ENCODE data around the gene PARD6G.

Gene PARD6G

DNA sequence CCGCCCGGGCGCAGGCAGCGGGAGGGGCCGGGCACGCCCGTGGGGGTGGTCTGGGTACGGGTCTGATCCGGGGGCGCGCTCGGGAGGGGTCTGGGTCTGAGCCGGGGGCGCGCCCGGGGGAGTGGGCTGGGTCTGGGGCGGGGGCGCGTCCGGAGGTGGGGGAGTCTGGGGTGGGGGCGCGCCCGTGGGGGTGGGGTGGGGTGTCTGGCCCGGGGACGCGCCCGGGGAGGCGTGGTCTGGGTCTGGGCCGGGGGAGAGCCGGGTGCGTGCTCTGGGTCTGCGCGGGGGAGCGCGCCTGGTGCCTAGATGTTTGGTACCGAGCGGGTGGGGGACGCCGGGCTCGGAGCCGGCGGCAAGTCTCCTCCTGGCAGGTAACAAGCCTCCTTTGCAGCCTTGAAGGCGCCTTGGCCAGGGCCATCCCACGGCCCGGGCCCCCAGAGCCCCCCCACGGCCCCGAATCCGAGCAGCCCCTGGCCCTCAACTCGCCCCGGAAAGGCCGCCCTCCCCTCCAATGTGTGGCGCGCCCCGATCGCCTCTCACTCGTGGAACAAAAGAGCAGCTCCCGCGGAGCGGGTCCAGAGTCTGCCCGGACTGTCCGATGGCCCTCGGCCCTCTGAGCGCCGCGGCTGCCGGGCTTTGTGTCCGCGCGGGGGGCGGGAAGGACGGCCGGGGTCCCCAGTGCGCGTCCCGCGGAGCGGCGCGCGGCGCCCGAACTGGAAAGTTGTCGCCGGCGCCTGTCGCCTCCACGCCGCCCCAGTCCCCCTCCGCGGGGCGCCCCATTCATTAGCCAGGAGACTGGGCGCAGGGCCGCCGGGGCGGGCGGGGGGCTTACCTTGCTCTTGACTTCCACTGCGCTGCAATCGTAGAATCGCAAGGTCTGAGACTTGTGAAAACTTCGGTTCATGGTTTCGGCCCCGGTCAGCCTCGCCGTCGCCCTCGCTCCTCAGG lies 595 bp downstream of the PARD6G start:
- TF ChIP-seq, protein P1, sequence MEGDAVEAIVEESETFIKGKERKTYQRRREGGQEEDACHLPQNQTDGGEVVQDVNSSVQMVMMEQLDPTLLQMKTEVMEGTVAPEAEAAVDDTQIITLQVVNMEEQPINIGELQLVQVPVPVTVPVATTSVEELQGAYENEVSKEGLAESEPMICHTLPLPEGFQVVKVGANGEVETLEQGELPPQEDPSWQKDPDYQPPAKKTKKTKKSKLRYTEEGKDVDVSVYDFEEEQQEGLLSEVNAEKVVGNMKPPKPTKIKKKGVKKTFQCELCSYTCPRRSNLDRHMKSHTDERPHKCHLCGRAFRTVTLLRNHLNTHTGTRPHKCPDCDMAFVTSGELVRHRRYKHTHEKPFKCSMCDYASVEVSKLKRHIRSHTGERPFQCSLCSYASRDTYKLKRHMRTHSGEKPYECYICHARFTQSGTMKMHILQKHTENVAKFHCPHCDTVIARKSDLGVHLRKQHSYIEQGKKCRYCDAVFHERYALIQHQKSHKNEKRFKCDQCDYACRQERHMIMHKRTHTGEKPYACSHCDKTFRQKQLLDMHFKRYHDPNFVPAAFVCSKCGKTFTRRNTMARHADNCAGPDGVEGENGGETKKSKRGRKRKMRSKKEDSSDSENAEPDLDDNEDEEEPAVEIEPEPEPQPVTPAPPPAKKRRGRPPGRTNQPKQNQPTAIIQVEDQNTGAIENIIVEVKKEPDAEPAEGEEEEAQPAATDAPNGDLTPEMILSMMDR (IDR thresholded peaks at IDR 0.05; ENCODE audit: borderline replicate concordance, insufficient read depth, low read depth, low read length) = no peak
- no peak overlapping the region for H3K4me3 ChIP-seq (ENCODE audit: low read depth, low read length)

DNA sequence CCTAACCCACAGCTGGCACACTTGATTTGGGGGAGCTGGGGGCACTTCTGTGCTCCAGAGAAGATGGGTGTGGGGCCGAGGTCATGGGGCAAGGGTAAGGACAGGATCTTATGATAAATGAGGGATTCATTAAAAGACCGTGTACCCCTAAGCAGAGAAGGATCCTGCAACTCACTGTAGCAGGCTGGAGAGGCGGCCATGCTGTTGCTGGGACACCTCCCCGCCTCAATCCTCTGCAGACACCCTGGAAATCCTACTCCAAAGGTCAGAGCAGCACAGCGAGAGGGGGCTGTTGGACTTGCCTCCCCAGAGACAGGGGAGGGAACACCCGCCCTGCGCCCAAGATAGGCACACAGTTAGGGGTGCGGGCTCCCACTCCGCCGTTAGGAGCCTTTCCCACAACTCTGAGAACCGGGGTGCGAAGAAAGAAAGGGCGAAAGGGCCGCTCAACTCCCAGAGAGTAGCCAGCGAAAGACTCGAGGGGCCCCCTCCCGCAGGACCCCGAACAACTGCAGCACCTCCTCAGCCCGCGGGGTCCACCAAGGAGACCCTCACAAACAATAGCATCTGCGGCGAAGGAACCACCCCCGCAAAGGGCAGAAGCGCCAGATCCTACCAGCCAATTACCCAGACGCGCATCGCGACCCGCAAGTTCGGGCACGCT lies 1.4 kb downstream of the PARD6G start:
- TF ChIP-seq, protein P1 (IDR thresholded peaks at IDR 0.05; ENCODE audit: borderline replicate concordance, insufficient read depth, low read depth, low read length) = no peak
- H3K4me3 ChIP-seq (ENCODE audit: low read depth, low read length) = no peak overlapping the region

DNA sequence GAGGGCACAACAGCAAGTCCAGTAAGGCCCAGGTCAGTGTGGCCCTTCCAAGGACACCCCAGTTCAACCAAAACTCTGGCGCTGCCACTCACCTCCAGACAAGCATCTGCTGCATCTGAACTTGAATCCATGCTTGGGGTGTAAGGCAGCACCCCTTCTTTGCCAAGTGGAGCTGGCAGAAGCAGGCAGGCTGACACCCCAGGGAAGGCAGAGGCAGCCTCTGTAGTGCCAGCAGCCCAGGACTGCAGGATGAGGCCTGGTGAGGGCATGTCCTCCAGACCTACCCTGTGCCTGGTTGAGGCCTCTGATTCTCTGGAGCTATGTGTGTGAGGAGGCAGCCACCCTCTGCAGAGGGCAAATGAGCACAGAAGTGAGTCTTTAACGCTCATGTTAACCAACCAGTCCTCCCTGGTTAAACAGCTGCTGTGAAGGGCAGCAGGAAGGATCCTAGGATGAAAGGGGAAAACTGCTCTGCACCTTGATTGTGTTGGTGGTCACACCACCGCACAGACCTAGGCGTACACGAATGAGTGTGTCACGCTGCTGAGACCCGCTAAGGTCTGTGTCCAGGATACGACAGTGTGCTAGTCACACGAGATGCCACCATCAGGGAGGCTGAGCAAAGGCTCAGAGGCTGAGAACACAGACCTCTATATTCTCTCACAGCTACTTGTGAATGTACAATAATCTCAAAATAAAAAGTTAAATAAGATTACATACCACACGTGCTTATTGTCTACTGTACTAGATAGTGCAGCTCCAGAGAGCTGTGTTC lies 2.2 kb downstream of the PARD6G start:
- H3K4me3 ChIP-seq (ENCODE audit: low read depth, low read length) = no peak overlapping the region
- TF ChIP-seq, protein P1 (IDR thresholded peaks at IDR 0.05; ENCODE audit: borderline replicate concordance, insufficient read depth, low read depth, low read length) = no peak

DNA sequence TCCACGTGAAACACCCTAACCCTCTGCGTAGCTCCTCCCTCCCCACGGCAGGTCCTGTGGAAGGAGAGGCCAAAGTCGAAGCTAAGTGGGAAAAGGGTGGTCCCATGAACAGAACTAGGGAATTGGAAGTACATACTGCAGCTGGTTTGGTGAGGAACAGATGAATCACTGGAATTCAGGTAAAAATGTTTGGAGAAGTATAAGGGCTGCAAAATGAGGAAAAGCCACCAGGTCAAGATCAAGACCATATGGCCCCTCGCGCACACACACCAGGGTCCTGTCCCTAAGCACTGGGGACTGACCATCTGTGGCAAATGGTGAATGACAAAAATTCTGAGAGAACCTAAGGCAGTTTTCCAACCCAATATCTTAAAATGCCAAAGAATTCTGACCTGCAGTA lies 3.1 kb downstream of the PARD6G start:
- TF ChIP-seq, protein P1 (IDR thresholded peaks at IDR 0.05; ENCODE audit: borderline replicate concordance, insufficient read depth, low read depth, low read length) = no peak
- no peak overlapping the region for H3K4me3 ChIP-seq (ENCODE audit: low read depth, low read length)

DNA sequence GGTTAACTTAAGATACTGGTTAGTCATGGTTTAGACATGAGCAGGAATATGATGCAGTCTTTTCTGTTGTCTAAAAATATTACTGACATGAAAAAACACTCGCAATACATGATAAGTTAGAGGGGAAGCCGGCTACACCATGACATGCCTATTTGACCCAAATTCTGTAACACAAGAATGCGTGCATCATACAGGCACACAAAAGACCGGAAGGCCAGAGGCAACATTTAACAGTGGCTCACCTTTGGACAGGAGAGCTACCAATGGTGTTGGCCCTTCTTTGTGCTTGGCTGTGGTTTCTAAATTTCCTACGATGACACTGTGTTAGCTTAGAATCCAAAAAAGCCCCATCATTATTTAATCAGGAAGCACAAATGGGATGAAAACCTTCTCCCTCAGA lies 4.1 kb downstream of the PARD6G start:
- H3K4me3 ChIP-seq (ENCODE audit: low read depth, low read length) = no peak overlapping the region
- TF ChIP-seq, protein P1 (IDR thresholded peaks at IDR 0.05; ENCODE audit: borderline replicate concordance, insufficient read depth, low read depth, low read length) = no peak

DNA sequence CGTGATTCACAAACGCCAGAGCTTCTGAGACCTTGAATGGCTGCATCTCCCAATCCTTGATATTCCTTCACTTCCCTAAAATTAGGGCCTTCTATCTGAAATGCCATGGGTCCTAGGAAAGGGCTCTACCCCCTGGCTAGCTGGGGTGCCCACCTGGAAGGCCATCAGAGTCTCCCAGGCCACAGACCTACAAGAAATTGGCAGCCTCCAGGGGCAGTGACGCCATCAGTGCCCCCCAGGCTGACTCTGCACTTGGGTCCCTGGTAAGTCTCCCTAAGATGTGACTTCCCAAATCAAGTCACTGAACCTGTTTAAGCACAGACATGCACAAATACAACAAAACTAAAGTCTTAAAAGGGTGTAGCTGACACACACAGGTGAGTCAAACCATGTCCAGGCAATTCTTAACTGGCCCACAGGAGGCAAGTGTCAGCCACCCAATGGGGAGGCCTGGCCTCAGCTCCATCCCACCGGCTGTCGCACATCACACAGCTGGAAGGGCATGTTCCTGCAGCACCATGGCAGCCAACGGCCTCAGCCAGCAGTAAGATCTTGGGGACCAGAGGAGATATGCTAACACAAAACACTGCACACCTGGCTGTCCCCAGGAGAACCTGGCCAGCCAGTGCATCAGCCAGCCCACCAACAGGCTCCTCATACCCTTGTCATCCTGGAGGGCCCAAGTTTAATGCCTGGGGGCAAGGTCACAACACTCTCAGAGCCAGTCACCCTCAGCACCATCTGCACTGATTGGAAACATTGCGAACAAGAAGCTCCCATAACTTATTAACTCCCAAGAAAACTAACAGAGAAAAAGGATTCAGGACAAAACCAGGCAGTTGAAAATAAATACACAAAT lies 5.2 kb downstream of the PARD6G start:
- TF ChIP-seq, protein P1 (IDR thresholded peaks at IDR 0.05; ENCODE audit: borderline replicate concordance, insufficient read depth, low read depth, low read length) = no peak
- no peak overlapping the region for H3K4me3 ChIP-seq (ENCODE audit: low read depth, low read length)
